Endodermal cell (in vitro differentiated cells): ENCODE data around the gene MYG1. TPM values are rescaled to one million over a fixed set of nuclear protein-coding genes. Genes with fewer than 3 reads are reported as not detected.

Source experiments
- DNase-seq: peaks from one replicate; pipeline ENCODE4 v3.0.0-alpha.2; 2017
- H3K27ac ChIP-seq: 2 replicates; pipeline ENCODE4 v1.5.1; 2013; ENCODE audit warnings: mild to moderate bottlenecking, low read depth, low read length, moderate library complexity
- H3K27me3 ChIP-seq: 2 replicates; pipeline ENCODE4 v1.6.1; 2013; ENCODE audit warnings: mild to moderate bottlenecking, low read length, moderate library complexity; ENCODE audit not compliant: insufficient read depth, control insufficient read depth, poor library complexity, severe bottlenecking
- H3K36me3 ChIP-seq: 2 replicates; pipeline ENCODE4 v1.7.0; 2013; ENCODE audit warnings: mild to moderate bottlenecking, low read length, moderate library complexity; ENCODE audit not compliant: control insufficient read depth, insufficient read depth
- H3K4me1 ChIP-seq: one replicate; pipeline ENCODE4 v1.7.0; 2013; ENCODE audit warnings: low read length; ENCODE audit not compliant: control insufficient read depth, insufficient read depth
- H3K4me3 ChIP-seq: 2 replicates; pipeline ENCODE4 v1.5.1; 2013; ENCODE audit warnings: mild to moderate bottlenecking, low read length, moderate library complexity
- H3K9ac ChIP-seq: 2 replicates; pipeline ENCODE4 v1.6.1; 2013; ENCODE audit warnings: mild to moderate bottlenecking, low read length, moderate library complexity; ENCODE audit not compliant: poor library complexity, severe bottlenecking; ENCODE audit errors: extremely low read depth
- H3K9me3 ChIP-seq: 2 replicates; pipeline ENCODE4 v1.6.1; 2013; ENCODE audit warnings: mild to moderate bottlenecking, low read length, moderate library complexity; ENCODE audit not compliant: control insufficient read depth
- H3K27ac Mint-ChIP-seq: 2 replicates; pipeline ENCODE4 v1.8.0; 2020; ENCODE audit warnings: mixed read lengths
- H3K27me3 Mint-ChIP-seq: 2 replicates; pipeline ENCODE4 v1.8.0; 2021; ENCODE audit warnings: mild to moderate bottlenecking, mixed read lengths; ENCODE audit not compliant: insufficient read depth
- H3K36me3 Mint-ChIP-seq: 2 replicates; pipeline ENCODE4 v1.8.0; 2020; ENCODE audit warnings: low read depth, mixed read lengths
- H3K4me1 Mint-ChIP-seq: 2 replicates; pipeline ENCODE4 v1.8.0; 2020; ENCODE audit warnings: mixed read lengths
- H3K4me3 Mint-ChIP-seq: 2 replicates; pipeline ENCODE4 v1.8.0; 2020; ENCODE audit warnings: mild to moderate bottlenecking, moderate library complexity, mixed read lengths
- H3K9me3 Mint-ChIP-seq: 2 replicates; pipeline ENCODE4 v1.8.0; 2020; ENCODE audit warnings: mild to moderate bottlenecking, mixed read lengths
- CTCF ChIP-seq: fragments of 200-600 bp; sonication (generic); conservative IDR thresholded peaks from 2 replicates; pipeline ENCODE4 v1.5.0; 2021; ENCODE audit warnings: antibody characterized with exemption, mild to moderate bottlenecking
- WGBS, 2 experiments: methylation state at CpG; one replicate each; pipeline versions ENCODE4 v1.1.5 to v1.1.7; 2013; ENCODE audit warnings: missing lambda C conversion rate in 2 of 2, mixed read lengths in 1 of 2; ENCODE audit not compliant: insufficient coverage in 1 of 2, insufficient read length in 1 of 2; 5-methylcytosine and 5-hydroxymethylcytosine counted together
- total RNA-seq, 2 donors: library from RNA; stranded (reverse); fragmentation: NEBNext Ultra II Directional in 1 of 2; extraction: Animal tissue kit (Norgen Biotek cat#: 25700) in 1 of 2; gene quantifications; 2 replicates in 1 of 2; 3 replicates in 1 of 2; pipeline ENCODE4 v1.2.1, GENCODE V29; 2021

Gene MYG1
- total RNA-seq, 2 donors from 2014 or later = 55.3 to 74.2 TPM

- Mint-ChIP-seq H3K36me3 (no peaks in the 10 kb centered on the region), H3K27me3 (peaks cover 46% of the 10 kb centered on the region), H3K4me1 (peaks cover 6% of the 10 kb centered on the region), H3K27ac (no peak overlapping the region), H3K4me3 (no peak overlapping the region), H3K9me3 (no peaks in the 10 kb centered on the region)
- Histone ChIP-seq H3K9ac (no peak overlapping the region), H3K4me3 (no peak overlapping the region), H3K36me3 (no peaks in the 10 kb centered on the region), H3K9me3 (no peaks in the 10 kb centered on the region), H3K27ac (no peak overlapping the region), H3K27me3 (no peaks in the 10 kb centered on the region), H3K4me1 (no peaks in the 10 kb centered on the region)
- no peak for DNase-seq
- TF ChIP-seq CTCF = no peak
- WGBS, 2 experiments = 90 to 100% methylated on average over 2 to 14 of the region's 15 CpGs
These were observed 33.2 kb downstream of the MYG1 start for GRCh38 chr12:53332744-53333143.

GRCh38 chr12:53333289-53333688 is 33.8 kb downstream of the MYG1 start:
- no peaks in the 10 kb centered on the region for H3K9me3 Mint-ChIP-seq
- WGBS, 2 experiments = 87 to 92% methylated on average over 2 to 4 of the region's 4 CpGs
- TF ChIP-seq CTCF = no peak
- H3K4me3 Mint-ChIP-seq = no peak overlapping the region
- DNase-seq = no peak
- H3K27ac ChIP-seq = no peak overlapping the region
- peaks cover 7% of the 10 kb centered on the region for H3K4me1 Mint-ChIP-seq
- H3K9me3 ChIP-seq = no peaks in the 10 kb centered on the region
- H3K9ac ChIP-seq = no peak overlapping the region
- no peaks in the 10 kb centered on the region for H3K36me3 Mint-ChIP-seq
- no peaks in the 10 kb centered on the region for H3K36me3 ChIP-seq
- H3K27me3 Mint-ChIP-seq = peaks cover 41% of the 10 kb centered on the region
- no peak overlapping the region for H3K4me3 ChIP-seq
- H3K27ac Mint-ChIP-seq = no peak overlapping the region
- H3K4me1 ChIP-seq = no peaks in the 10 kb centered on the region
- H3K27me3 ChIP-seq = no peaks in the 10 kb centered on the region

GRCh38 chr12:53333845-53334244 is 34.4 kb downstream of the MYG1 start:
- no peak overlapping the region for H3K27ac Mint-ChIP-seq
- no peaks in the 10 kb centered on the region for H3K4me1 ChIP-seq
- H3K4me3 Mint-ChIP-seq = no peak overlapping the region
- H3K4me1 Mint-ChIP-seq = peaks cover 10% of the 10 kb centered on the region
- no peaks in the 10 kb centered on the region for H3K9me3 Mint-ChIP-seq
- no peaks in the 10 kb centered on the region for H3K9me3 ChIP-seq
- no peak overlapping the region for H3K4me3 ChIP-seq
- H3K27ac ChIP-seq = no peak overlapping the region
- no peak overlapping the region for H3K9ac ChIP-seq
- WGBS, 2 experiments = 85 to 100% methylated on average over 5 to 7 of the region's 7 CpGs
- H3K27me3 ChIP-seq = no peaks in the 10 kb centered on the region
- no peak for TF ChIP-seq CTCF
- H3K36me3 Mint-ChIP-seq = no peaks in the 10 kb centered on the region
- DNase-seq = no peak
- H3K36me3 ChIP-seq = no peaks in the 10 kb centered on the region
- peaks cover 36% of the 10 kb centered on the region for H3K27me3 Mint-ChIP-seq
